CD14-positive monocyte (primary cell): ENCODE data around the gene BAZ1B. TPM values are rescaled to one million over a fixed set of nuclear protein-coding genes. Genes with fewer than 3 reads are reported as not detected.

Source experiments
- DNase-seq, 3 donors: peaks; one replicate each; pipeline ENCODE4 v3.0.0-alpha.2; 2011 to 2022
- H2AFZ ChIP-seq: 2 replicates; pipeline ENCODE4 v1.6.0; 2012; ENCODE audit warnings: mild to moderate bottlenecking, low read depth, low read length, inconsistent platforms; ENCODE audit not compliant: insufficient read depth, poor library complexity, severe bottlenecking
- H3K27ac ChIP-seq, 2 donors: 1 replicate in 1 of 2; 2 replicates in 1 of 2; pipeline ENCODE4 v1.5.1; 2012 to 2013; ENCODE audit warnings: low read length in 2 of 2, control low read depth in 1 of 2, inconsistent platforms in 1 of 2, low read depth in 1 of 2, mild to moderate bottlenecking in 1 of 2
- H3K27me3 ChIP-seq, 2 donors: one replicate each; pipeline versions ENCODE4 v1.6.0 to v1.6.1; 2011 to 2013; ENCODE audit warnings: low read length in 2 of 2; ENCODE audit not compliant: control insufficient read depth in 2 of 2, insufficient read depth in 2 of 2
- H3K36me3 ChIP-seq, 2 donors: replicated peaks in 1 of 2; 1 replicate in 1 of 2; 2 replicates in 1 of 2; pipeline versions ENCODE4 v1.5.1 to v1.6.1; 2012 to 2013; ENCODE audit warnings: low read length in 2 of 2, control low read depth in 1 of 2, inconsistent platforms in 1 of 2, mild to moderate bottlenecking in 1 of 2; ENCODE audit not compliant: insufficient read depth in 2 of 2, control insufficient read depth in 1 of 2
- H3K4me1 ChIP-seq, 2 donors: 1 replicate in 1 of 2; 2 replicates in 1 of 2; pipeline versions ENCODE4 v1.5.1 to v1.6.1; 2012 to 2013; ENCODE audit warnings: low read length in 2 of 2, control low read depth in 1 of 2, inconsistent platforms in 1 of 2, mild to moderate bottlenecking in 1 of 2, moderate library complexity in 1 of 2; ENCODE audit not compliant: insufficient read depth in 2 of 2, control insufficient read depth in 1 of 2
- H3K4me2 ChIP-seq: replicated peaks from 2 replicates; pipeline ENCODE3; 2012; ENCODE audit warnings: low read length, moderate library complexity, mild to moderate bottlenecking; ENCODE audit not compliant: poor library complexity, severe bottlenecking; ENCODE audit errors: extremely low read depth
- H3K4me3 ChIP-seq, 3 experiments: fragments of 200-600 bp in 1 of 3; sonication (generic) in 1 of 3; replicated peaks in 1 of 3; 1 replicate in 2 of 3; 2 replicates in 1 of 3; pipeline ENCODE4 v1.5.1; 2011 to 2013; ENCODE audit warnings: low read length in 3 of 3, mild to moderate bottlenecking in 3 of 3, control low read depth in 2 of 3, low read depth in 2 of 3, inconsistent platforms in 1 of 3, moderate library complexity in 1 of 3
- H3K79me2 ChIP-seq: 2 replicates; pipeline ENCODE4 v1.6.0; 2012; ENCODE audit warnings: mild to moderate bottlenecking, control low read depth, inconsistent platforms, low read length, moderate library complexity; ENCODE audit not compliant: insufficient read depth
- H3K9ac ChIP-seq: 2 replicates; pipeline ENCODE4 v1.6.0; 2017; ENCODE audit warnings: low read length, mild to moderate bottlenecking; ENCODE audit not compliant: insufficient read depth, poor library complexity, severe bottlenecking
- H3K9me3 ChIP-seq, 2 donors: replicated peaks in 1 of 2; 1 replicate in 1 of 2; 2 replicates in 1 of 2; pipeline versions ENCODE4 v1.5.1 to v1.6.1; 2012 to 2013; ENCODE audit warnings: low read length in 2 of 2, control low read depth in 1 of 2; ENCODE audit not compliant: control insufficient read depth in 1 of 2, insufficient read depth in 1 of 2
- H4K20me1 ChIP-seq: 2 replicates; pipeline ENCODE4 v1.6.0; 2012; ENCODE audit warnings: mild to moderate bottlenecking, low read length, control low read depth, moderate library complexity; ENCODE audit not compliant: insufficient read depth
- H3K27ac Mint-ChIP-seq, 7 donors: one replicate each; pipeline ENCODE4 v1.8.0; 2020; ENCODE audit warnings: mild to moderate bottlenecking in 7 of 7, mixed read lengths in 7 of 7, moderate library complexity in 6 of 7, inconsistent platforms in 2 of 7
- H3K27me3 Mint-ChIP-seq, 3 donors: one replicate each; pipeline ENCODE4 v1.8.0; 2021 to 2022; ENCODE audit warnings: low read depth in 3 of 3, mild to moderate bottlenecking in 3 of 3, mixed read lengths in 3 of 3, moderate library complexity in 3 of 3, inconsistent platforms in 1 of 3
- H3K36me3 Mint-ChIP-seq, 2 donors: one replicate each; pipeline ENCODE4 v1.8.0; 2020; ENCODE audit warnings: mixed read lengths in 2 of 2, inconsistent platforms in 1 of 2, mild to moderate bottlenecking in 1 of 2
- H3K4me1 Mint-ChIP-seq: one replicate; pipeline ENCODE4 v1.8.0; 2020; ENCODE audit warnings: mild to moderate bottlenecking, mixed read lengths
- H3K4me3 Mint-ChIP-seq, 2 donors: one replicate each; pipeline ENCODE4 v1.8.0; 2020; ENCODE audit warnings: mild to moderate bottlenecking in 2 of 2, mixed read lengths in 2 of 2, moderate library complexity in 1 of 2
- H3K9me3 Mint-ChIP-seq, 7 donors: one replicate each; pipeline ENCODE4 v1.8.0; 2020 to 2022; ENCODE audit warnings: mixed read lengths in 7 of 7, mild to moderate bottlenecking in 6 of 7, moderate library complexity in 6 of 7, inconsistent platforms in 2 of 7
- WGBS: methylation state at CpG from one replicate; pipeline ENCODE4 v1.1.5; 2013; ENCODE audit warnings: missing lambda C conversion rate; ENCODE audit not compliant: insufficient coverage; 5-methylcytosine and 5-hydroxymethylcytosine counted together
- intact Hi-C, 2 donors: fragments of 100-400 bp; cut with micrococcal nuclease; formaldehyde crosslinking; loops; one replicate each; pipeline versions ENCODE4 v1.15.0 to v1.15.1; 2023
- polyA plus RNA-seq, 3 donors: library from polyadenylated mRNA; depleted of rRNA in 1 of 3; unstranded in 2 of 3; stranded (reverse) in 1 of 3; fragments of 300-500 nt in 2 of 3; fragments of >200 nt in 1 of 3; fragmentation: Illumina TruSeq in 2 of 3; gene quantifications; 1 replicate in 2 of 3; 2 replicates in 1 of 3; pipeline ENCODE4 v1.2.3, GENCODE V29; 2012 to 2021
- TF ChIP-seq, protein P1 (sequence below): fragments of 200-600 bp; IDR thresholded peaks from one replicate; pipeline ENCODE4 v1.8.0; 2022; ENCODE audit warnings: antibody characterized with exemption, mild to moderate bottlenecking

The BAZ1B gene
- polyA plus RNA-seq, 3 donors = 2.5 to 12.1 (median 5.0) TPM

DNA sequence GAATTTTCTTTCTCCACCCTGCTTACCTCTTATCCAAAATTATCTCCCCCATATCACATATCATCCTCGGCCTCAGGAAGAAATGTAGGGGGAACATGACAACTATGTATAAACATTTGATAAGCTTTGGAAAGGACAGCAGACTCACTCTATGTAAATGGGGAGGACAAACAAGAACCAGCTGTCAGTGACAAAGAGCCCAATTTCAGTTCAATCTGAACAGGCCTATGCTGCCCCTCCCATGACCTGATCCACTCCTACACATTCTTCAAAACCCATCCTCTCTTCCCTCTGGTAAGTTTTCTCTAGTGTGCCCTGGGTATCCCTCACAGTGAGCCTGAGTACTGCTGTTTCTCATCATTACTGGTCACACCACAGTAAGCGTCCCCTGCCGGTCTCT, 67.7 kb downstream of the BAZ1B start:
- H3K36me3 Mint-ChIP-seq = peaks cover 61 to 85% of the 10 kb centered on the region in 2 donors
- no peaks in the 10 kb centered on the region for H3K4me1 Mint-ChIP-seq
- Histone ChIP-seq H3K4me2 (no peak overlapping the region), H3K9me3 (no peaks in the 10 kb centered on the region), H3K36me3 (peaks cover 79 to 94% of the 10 kb centered on the region in 2 donors), H3K27me3 (no peaks in the 10 kb centered on the region), H3K79me2 (peaks cover 3% of the 10 kb centered on the region), H3K4me3 (no peak overlapping the region), H4K20me1 (peaks cover 18% of the 10 kb centered on the region), H3K4me1 (no peaks in the 10 kb centered on the region), H2AFZ (no peak overlapping the region), H3K27ac (no peak overlapping the region), H3K9ac (no peak overlapping the region)
- no peaks in the 10 kb centered on the region for H3K27me3 Mint-ChIP-seq
- DNase-seq = no peak
- H3K4me3 Mint-ChIP-seq = no peak overlapping the region
- peak overlapping the region in 2 of 7 donors; percentile 11 to 75 for H3K27ac Mint-ChIP-seq
- 100% methylated on average over 2 of the region's 3 CpGs for WGBS
- intact Hi-C loops = no loop called here
- no peaks in the 10 kb centered on the region for H3K9me3 Mint-ChIP-seq
- TF ChIP-seq, protein P1, sequence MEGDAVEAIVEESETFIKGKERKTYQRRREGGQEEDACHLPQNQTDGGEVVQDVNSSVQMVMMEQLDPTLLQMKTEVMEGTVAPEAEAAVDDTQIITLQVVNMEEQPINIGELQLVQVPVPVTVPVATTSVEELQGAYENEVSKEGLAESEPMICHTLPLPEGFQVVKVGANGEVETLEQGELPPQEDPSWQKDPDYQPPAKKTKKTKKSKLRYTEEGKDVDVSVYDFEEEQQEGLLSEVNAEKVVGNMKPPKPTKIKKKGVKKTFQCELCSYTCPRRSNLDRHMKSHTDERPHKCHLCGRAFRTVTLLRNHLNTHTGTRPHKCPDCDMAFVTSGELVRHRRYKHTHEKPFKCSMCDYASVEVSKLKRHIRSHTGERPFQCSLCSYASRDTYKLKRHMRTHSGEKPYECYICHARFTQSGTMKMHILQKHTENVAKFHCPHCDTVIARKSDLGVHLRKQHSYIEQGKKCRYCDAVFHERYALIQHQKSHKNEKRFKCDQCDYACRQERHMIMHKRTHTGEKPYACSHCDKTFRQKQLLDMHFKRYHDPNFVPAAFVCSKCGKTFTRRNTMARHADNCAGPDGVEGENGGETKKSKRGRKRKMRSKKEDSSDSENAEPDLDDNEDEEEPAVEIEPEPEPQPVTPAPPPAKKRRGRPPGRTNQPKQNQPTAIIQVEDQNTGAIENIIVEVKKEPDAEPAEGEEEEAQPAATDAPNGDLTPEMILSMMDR = no peak

DNA sequence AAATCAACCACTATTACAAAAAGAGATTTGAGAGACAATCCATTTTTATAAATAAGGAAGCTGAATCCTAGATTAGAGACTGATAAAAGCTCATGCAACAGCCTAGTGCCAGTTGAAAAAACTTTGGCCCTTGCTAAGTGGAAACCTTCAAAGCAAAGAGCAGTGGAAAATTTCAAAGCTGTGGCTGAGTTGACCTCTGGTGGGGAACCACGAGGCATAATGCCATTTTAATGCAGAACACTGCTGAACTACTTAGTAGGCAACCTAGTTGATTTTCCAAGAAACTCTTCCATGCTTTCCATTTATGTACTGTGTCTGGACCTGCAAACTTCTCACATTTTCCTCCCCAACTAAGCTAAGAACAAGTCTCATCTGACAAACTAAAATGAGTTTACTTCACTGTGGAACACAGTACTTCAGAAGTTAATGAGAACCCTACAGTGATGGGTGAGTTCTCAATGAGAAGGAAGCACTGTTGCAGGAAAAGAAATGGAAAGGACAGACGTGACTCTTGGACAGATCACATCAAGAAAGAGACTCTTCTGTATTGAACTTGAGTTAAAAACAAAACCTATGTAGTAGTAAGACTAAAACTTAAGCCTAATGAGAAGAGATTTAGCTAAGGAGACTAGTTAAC, 69.0 kb downstream of the BAZ1B start:
- Mint-ChIP-seq H3K27ac (no peak overlapping the region), H3K4me1 (no peaks in the 10 kb centered on the region), H3K4me3 (no peak overlapping the region), H3K9me3 (no peaks in the 10 kb centered on the region), H3K36me3 (peaks cover 64 to 85% of the 10 kb centered on the region in 2 donors), H3K27me3 (no peaks in the 10 kb centered on the region)
- no peak overlapping the region for H3K27ac ChIP-seq
- no peaks in the 10 kb centered on the region for H3K9me3 ChIP-seq
- H3K4me2 ChIP-seq = no peak overlapping the region
- no peak overlapping the region for H3K9ac ChIP-seq
- no CpG with 5 or more reads among the region's 2 CpGs for WGBS
- intact Hi-C loops = loop anchor here in 1 of 2 donors (2.0 kb wide), 1 partner anchor 128 kb away; no protein-coding TSS in a partner anchor
- TF ChIP-seq, protein P1 = no peak
- H2AFZ ChIP-seq = no peak overlapping the region
- H3K79me2 ChIP-seq = peaks cover 3% of the 10 kb centered on the region
- no peaks in the 10 kb centered on the region for H3K4me1 ChIP-seq
- no peak for DNase-seq
- H3K27me3 ChIP-seq = no peaks in the 10 kb centered on the region
- H3K36me3 ChIP-seq = peaks cover 80 to 94% of the 10 kb centered on the region in 2 donors
- H4K20me1 ChIP-seq = peaks cover 18% of the 10 kb centered on the region
- no peak overlapping the region for H3K4me3 ChIP-seq
